ENCODE data around the gene FBXL13.

Gene FBXL13

GRCh38 chr7:102892631-102893278 lies 181.8 kb downstream of the FBXL13 start:
- no peaks in the 10 kb centered on the region for H3K36me3 ChIP-seq (ENCODE audit: control insufficient read depth in 1 of 2, insufficient read depth in 2 of 2, low read length in 2 of 2)
- H3K27ac ChIP-seq (ENCODE audit: low read depth, low read length), result no peak overlapping the region
- no peak overlapping the region for H3K9ac ChIP-seq (ENCODE audit: low read depth in 1 of 2, low read length in 2 of 2)
- H3K4me3 ChIP-seq (ENCODE audit: low read depth in 1 of 2, low read length in 2 of 2), result no peak overlapping the region
- no peaks in the 10 kb centered on the region for H3K27me3 ChIP-seq (ENCODE audit: control insufficient read depth in 1 of 2, insufficient read depth in 2 of 2, low read length in 2 of 2)
- peaks cover 0 to 5% of the 10 kb centered on the region in 2 donors for H3K4me1 ChIP-seq (ENCODE audit: control insufficient read depth in 1 of 2, insufficient read depth in 2 of 2, low read length in 2 of 2)
- H3K9me3 ChIP-seq (ENCODE audit: control insufficient read depth in 1 of 2, low read length in 2 of 2), result no peaks in the 10 kb centered on the region

GRCh38 chr7:102891693-102892261 lies 182.8 kb downstream of the FBXL13 start:
- Histone ChIP-seq H3K36me3 (ENCODE audit: control insufficient read depth in 1 of 2, insufficient read depth in 2 of 2, low read length in 2 of 2) (no peaks in the 10 kb centered on the region), H3K4me1 (ENCODE audit: control insufficient read depth in 1 of 2, insufficient read depth in 2 of 2, low read length in 2 of 2) (peaks cover 0 to 5% of the 10 kb centered on the region in 2 donors), H3K9me3 (ENCODE audit: control insufficient read depth in 1 of 2, low read length in 2 of 2) (no peaks in the 10 kb centered on the region), H3K4me3 (ENCODE audit: low read depth in 1 of 2, low read length in 2 of 2) (no peak overlapping the region), H3K9ac (ENCODE audit: low read depth in 1 of 2, low read length in 2 of 2) (no peak overlapping the region), H3K27me3 (ENCODE audit: control insufficient read depth in 1 of 2, insufficient read depth in 2 of 2, low read length in 2 of 2) (no peaks in the 10 kb centered on the region), H3K27ac (ENCODE audit: low read depth, low read length) (no peak overlapping the region)

- H3K27ac ChIP-seq (ENCODE audit: low read depth, low read length), result no peak overlapping the region
- no peak overlapping the region for H3K9ac ChIP-seq (ENCODE audit: low read depth in 1 of 2, low read length in 2 of 2)
- H3K9me3 ChIP-seq (ENCODE audit: control insufficient read depth in 1 of 2, low read length in 2 of 2), result no peaks in the 10 kb centered on the region
- H3K4me3 ChIP-seq (ENCODE audit: low read depth in 1 of 2, low read length in 2 of 2), result no peak overlapping the region
- peaks cover 0 to 5% of the 10 kb centered on the region in 2 donors for H3K4me1 ChIP-seq (ENCODE audit: control insufficient read depth in 1 of 2, insufficient read depth in 2 of 2, low read length in 2 of 2)
- H3K36me3 ChIP-seq (ENCODE audit: control insufficient read depth in 1 of 2, insufficient read depth in 2 of 2, low read length in 2 of 2), result no peaks in the 10 kb centered on the region
- H3K27me3 ChIP-seq (ENCODE audit: control insufficient read depth in 1 of 2, insufficient read depth in 2 of 2, low read length in 2 of 2), result no peaks in the 10 kb centered on the region
These were observed 183.5 kb downstream of the FBXL13 start for GRCh38 chr7:102890971-102891692.

GRCh38 chr7:102890292-102890970 lies 184.2 kb downstream of the FBXL13 start:
- Histone ChIP-seq H3K36me3 (ENCODE audit: control insufficient read depth in 1 of 2, insufficient read depth in 2 of 2, low read length in 2 of 2) (no peaks in the 10 kb centered on the region), H3K9ac (ENCODE audit: low read depth in 1 of 2, low read length in 2 of 2) (no peak overlapping the region), H3K27ac (ENCODE audit: low read depth, low read length) (no peak overlapping the region), H3K4me1 (ENCODE audit: control insufficient read depth in 1 of 2, insufficient read depth in 2 of 2, low read length in 2 of 2) (peaks cover 0 to 5% of the 10 kb centered on the region in 2 donors), H3K9me3 (ENCODE audit: control insufficient read depth in 1 of 2, low read length in 2 of 2) (peaks cover 0 to 5% of the 10 kb centered on the region in 2 donors), H3K27me3 (ENCODE audit: control insufficient read depth in 1 of 2, insufficient read depth in 2 of 2, low read length in 2 of 2) (no peaks in the 10 kb centered on the region), H3K4me3 (ENCODE audit: low read depth in 1 of 2, low read length in 2 of 2) (no peak overlapping the region)

GRCh38 chr7:102889851-102890250 lies 184.7 kb downstream of the FBXL13 start:
- peaks cover 0 to 5% of the 10 kb centered on the region in 2 donors for H3K4me1 ChIP-seq (ENCODE audit: control insufficient read depth in 1 of 2, insufficient read depth in 2 of 2, low read length in 2 of 2)
- no peaks in the 10 kb centered on the region for H3K27me3 ChIP-seq (ENCODE audit: control insufficient read depth in 1 of 2, insufficient read depth in 2 of 2, low read length in 2 of 2)
- no peaks in the 10 kb centered on the region for H3K36me3 ChIP-seq (ENCODE audit: control insufficient read depth in 1 of 2, insufficient read depth in 2 of 2, low read length in 2 of 2)
- no peak overlapping the region for H3K9ac ChIP-seq (ENCODE audit: low read depth in 1 of 2, low read length in 2 of 2)
- H3K4me3 ChIP-seq (ENCODE audit: low read depth in 1 of 2, low read length in 2 of 2), result no peak overlapping the region
- H3K27ac ChIP-seq (ENCODE audit: low read depth, low read length), result no peak overlapping the region
- H3K9me3 ChIP-seq (ENCODE audit: control insufficient read depth in 1 of 2, low read length in 2 of 2), result peaks cover 0 to 5% of the 10 kb centered on the region in 2 donors

- Histone ChIP-seq H3K4me1 (ENCODE audit: control insufficient read depth in 1 of 2, insufficient read depth in 2 of 2, low read length in 2 of 2) (peaks cover 0 to 5% of the 10 kb centered on the region in 2 donors), H3K9ac (ENCODE audit: low read depth in 1 of 2, low read length in 2 of 2) (no peak overlapping the region), H3K36me3 (ENCODE audit: control insufficient read depth in 1 of 2, insufficient read depth in 2 of 2, low read length in 2 of 2) (no peaks in the 10 kb centered on the region), H3K9me3 (ENCODE audit: control insufficient read depth in 1 of 2, low read length in 2 of 2) (peaks cover 0 to 5% of the 10 kb centered on the region in 2 donors), H3K4me3 (ENCODE audit: low read depth in 1 of 2, low read length in 2 of 2) (no peak overlapping the region), H3K27me3 (ENCODE audit: control insufficient read depth in 1 of 2, insufficient read depth in 2 of 2, low read length in 2 of 2) (no peaks in the 10 kb centered on the region), H3K27ac (ENCODE audit: low read depth, low read length) (no peak overlapping the region)
These were observed 185.9 kb downstream of the FBXL13 start for GRCh38 chr7:102888561-102889233.

GRCh38 chr7:102883098-102883860 lies 191.3 kb downstream of the FBXL13 start:
- no peak overlapping the region for H3K4me3 ChIP-seq (ENCODE audit: low read depth in 1 of 2, low read length in 2 of 2)
- no peaks in the 10 kb centered on the region for H3K27me3 ChIP-seq (ENCODE audit: control insufficient read depth in 1 of 2, insufficient read depth in 2 of 2, low read length in 2 of 2)
- H3K36me3 ChIP-seq (ENCODE audit: control insufficient read depth in 1 of 2, insufficient read depth in 2 of 2, low read length in 2 of 2), result no peaks in the 10 kb centered on the region
- no peak overlapping the region for H3K9ac ChIP-seq (ENCODE audit: low read depth in 1 of 2, low read length in 2 of 2)
- H3K4me1 ChIP-seq (ENCODE audit: control insufficient read depth in 1 of 2, insufficient read depth in 2 of 2, low read length in 2 of 2), result no peaks in the 10 kb centered on the region
- H3K9me3 ChIP-seq (ENCODE audit: control insufficient read depth in 1 of 2, low read length in 2 of 2), result peaks cover 0 to 5% of the 10 kb centered on the region in 2 donors
- H3K27ac ChIP-seq (ENCODE audit: low read depth, low read length), result no peak overlapping the region

- no peaks in the 10 kb centered on the region for H3K9me3 ChIP-seq (ENCODE audit: control insufficient read depth in 1 of 2, low read length in 2 of 2)
- no peak overlapping the region for H3K9ac ChIP-seq (ENCODE audit: low read depth in 1 of 2, low read length in 2 of 2)
- no peaks in the 10 kb centered on the region for H3K36me3 ChIP-seq (ENCODE audit: control insufficient read depth in 1 of 2, insufficient read depth in 2 of 2, low read length in 2 of 2)
- H3K4me3 ChIP-seq (ENCODE audit: low read depth in 1 of 2, low read length in 2 of 2), result no peak overlapping the region
- H3K4me1 ChIP-seq (ENCODE audit: control insufficient read depth in 1 of 2, insufficient read depth in 2 of 2, low read length in 2 of 2), result no peaks in the 10 kb centered on the region
- H3K27ac ChIP-seq (ENCODE audit: low read depth, low read length), result no peak overlapping the region
- H3K27me3 ChIP-seq (ENCODE audit: control insufficient read depth in 1 of 2, insufficient read depth in 2 of 2, low read length in 2 of 2), result no peaks in the 10 kb centered on the region
These were observed 198.8 kb downstream of the FBXL13 start for GRCh38 chr7:102875700-102876295.

- H3K36me3 ChIP-seq (ENCODE audit: control insufficient read depth in 1 of 2, insufficient read depth in 2 of 2, low read length in 2 of 2), result no peaks in the 10 kb centered on the region
- no peaks in the 10 kb centered on the region for H3K4me1 ChIP-seq (ENCODE audit: control insufficient read depth in 1 of 2, insufficient read depth in 2 of 2, low read length in 2 of 2)
- no peak overlapping the region for H3K9ac ChIP-seq (ENCODE audit: low read depth in 1 of 2, low read length in 2 of 2)
- H3K27ac ChIP-seq (ENCODE audit: low read depth, low read length), result no peak overlapping the region
- H3K9me3 ChIP-seq (ENCODE audit: control insufficient read depth in 1 of 2, low read length in 2 of 2), result no peaks in the 10 kb centered on the region
- no peak overlapping the region for H3K4me3 ChIP-seq (ENCODE audit: low read depth in 1 of 2, low read length in 2 of 2)
- H3K27me3 ChIP-seq (ENCODE audit: control insufficient read depth in 1 of 2, insufficient read depth in 2 of 2, low read length in 2 of 2), result no peaks in the 10 kb centered on the region
These were observed 199.6 kb downstream of the FBXL13 start for GRCh38 chr7:102874966-102875365.

All from duodenal mucosa (tissue), 2 donors.